Measurements from ENCODE around the gene PPM1D.
"Not testable (repeated sequence)": the region's sequence is repeated elsewhere in the genome, so short reads cannot be mapped to it uniquely, and the experiment has no call there.

PPM1D gene

DNA sequence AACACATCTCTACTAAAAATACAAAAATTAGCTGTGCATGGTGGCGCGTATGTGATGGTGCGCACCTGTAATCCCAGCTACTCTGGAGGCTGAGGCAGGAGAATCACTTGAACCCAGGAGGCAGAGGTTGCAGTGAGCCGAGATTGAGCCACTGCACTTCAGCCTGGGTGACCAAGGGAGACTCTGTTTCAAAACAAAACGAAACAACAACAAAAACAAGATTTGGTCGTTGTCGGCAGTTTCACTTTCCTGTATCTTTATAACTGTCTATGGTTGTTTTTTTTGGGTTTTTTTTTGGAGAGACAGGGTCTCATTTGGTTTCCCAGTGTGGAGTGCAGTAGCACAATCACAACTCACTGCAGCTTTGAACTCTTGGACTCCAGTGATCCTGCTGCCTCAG, 68.7 kb downstream of the PPM1D start:
- DNase-seq (ENCODE audit: low spot score), result not testable (repeated sequence)

DNA sequence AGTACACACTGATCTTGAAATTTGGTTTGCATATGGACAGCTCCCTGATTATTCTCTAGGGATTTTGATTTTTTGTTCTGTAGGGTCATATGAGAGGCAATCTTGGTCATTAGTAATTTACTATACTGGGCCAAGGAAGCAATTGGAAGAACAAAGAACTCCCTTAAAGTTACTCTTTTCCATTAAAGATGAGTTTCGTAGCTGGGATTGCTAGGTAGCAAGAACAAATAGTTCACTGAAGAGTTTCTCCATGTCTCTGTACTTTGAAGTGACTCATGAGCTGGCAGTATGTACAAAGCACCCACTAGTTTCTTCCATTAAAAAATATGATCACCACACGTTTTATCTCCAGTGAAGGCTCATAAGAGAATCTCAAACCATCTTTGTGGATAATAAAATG, 71.5 kb downstream of the PPM1D start:
- DNase-seq (ENCODE audit: low spot score), result no peak

DNA sequence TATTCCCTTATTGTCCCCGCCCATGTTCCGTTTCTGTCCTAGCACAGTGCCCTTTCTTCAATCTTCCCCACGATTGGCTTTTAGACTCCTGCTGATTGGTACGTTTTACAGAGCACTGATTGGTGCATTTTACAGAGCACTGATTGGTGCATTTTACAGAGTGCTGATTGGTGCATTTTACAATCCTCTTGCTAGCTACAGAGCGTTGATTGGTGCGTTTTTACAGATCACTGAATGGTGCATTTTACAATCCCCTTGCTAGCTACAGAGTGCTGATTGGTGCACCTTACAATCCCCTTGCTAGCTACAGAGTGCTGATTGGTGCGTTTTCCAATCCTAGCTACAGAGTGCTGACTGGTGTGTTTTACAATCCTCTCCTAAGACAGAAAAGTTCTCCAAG, 74.6 kb downstream of the PPM1D start:
- not testable (repeated sequence) for DNase-seq (ENCODE audit: low spot score)

DNA sequence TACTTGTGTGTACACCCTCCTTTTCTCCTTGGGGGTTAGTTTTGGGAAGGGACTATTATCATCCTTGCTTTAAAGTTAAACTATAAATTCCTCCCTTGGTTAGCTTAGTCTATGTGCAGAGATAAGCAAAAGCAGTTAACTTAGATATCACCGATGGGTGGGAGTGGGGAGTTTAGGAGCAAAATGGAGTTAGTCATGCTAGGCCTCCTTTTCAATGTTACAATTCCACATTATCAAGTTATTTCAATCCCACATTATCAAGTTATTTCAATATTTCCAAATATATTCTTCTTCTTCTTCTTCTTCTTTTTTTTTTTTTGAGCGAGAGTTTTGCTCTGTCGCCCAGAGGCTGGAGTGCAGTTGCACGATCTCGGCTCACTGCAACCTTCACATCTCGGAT, 76.0 kb downstream of the PPM1D start:
- DNase-seq (ENCODE audit: low spot score), result no peak

DNA sequence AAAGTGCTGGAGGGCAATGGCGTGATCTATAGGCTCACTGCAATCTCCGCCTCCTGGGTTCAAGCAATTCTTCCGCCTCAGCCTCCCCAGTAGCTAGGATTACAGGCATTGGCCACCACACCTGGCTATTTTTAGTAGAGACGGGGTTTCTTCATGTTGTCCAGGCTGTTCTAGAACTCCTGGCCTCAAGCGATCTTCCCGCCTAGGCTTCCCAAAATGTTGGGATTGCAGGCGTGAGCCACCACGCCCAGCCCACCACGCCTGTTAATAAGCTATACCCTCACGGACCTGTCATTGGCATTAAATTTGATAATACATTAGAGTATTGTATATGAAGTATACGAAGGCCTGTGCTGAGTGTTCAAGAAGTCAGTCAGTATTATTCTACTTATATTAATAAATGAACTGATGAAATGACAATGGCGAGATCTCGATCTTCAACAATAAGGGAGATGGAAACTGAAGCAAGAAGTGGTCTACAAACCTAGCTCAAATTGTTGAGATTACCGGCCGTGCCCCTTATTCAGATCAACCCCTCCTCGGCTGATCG, 76.8 kb downstream of the PPM1D start:
- no peak for DNase-seq (ENCODE audit: low spot score)

DNA sequence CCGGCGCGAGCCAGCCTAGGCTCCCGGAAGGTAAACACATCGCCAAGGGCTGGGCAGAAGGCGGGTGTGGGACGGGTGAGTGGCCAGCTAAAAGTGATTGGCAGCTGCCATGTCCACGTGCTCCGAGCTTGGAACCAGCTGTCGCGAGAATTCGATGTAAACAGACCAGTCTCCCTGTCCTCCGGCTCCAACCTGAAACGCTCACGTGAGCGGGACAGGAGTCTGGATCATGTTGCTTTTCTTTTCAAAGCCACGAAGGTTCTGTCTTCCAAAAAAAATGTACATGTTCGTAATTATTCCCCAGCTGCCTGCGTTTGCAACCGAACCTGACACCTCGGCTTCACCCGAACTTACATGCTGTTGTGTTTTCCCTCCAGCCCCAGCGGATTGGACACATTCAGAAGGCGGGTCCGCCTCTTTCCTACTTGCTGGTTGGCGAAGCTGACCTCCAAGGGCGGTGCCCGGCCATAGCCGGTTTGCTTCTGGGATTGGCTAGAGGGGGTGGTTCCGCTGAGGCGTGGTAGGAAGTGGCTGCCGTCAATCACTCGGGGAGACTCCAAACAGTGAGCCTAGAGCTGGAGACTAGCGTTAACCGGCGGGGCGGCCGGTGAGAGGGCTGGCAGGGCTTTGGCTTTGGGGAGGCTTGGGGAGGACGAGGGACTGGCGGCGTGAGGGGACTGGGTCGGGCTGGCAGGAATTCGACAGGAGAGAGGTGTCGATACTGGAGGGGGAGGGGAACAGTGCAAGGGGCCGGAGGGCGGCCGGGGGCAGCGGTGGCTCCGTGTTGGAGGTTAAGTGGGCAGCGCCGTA, 77.5 kb downstream of the PPM1D start, which contains the start of gene BCAS3:
Gene BCAS3 (plus strand): TSS at position 544 of the 810 bp plus-strand sequence.
- DNase-seq (ENCODE audit: low spot score), result peak; percentile 100

DNA sequence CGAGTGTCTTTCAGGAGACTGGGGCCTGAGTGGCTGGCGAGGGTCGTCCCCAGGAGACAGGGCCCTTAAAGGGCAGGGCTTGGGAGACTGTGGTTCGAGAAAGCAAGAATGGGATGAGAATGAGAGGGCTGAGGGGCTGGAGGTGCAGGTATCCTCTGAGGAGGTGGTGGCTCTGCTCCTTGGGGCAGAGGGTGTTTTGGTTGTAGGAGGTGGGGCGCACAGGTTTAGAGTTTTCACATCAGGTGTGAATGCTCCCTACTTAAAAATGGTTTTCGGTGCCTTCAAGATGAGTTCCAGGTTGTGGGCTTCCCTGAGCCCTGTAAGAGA, 78.1 kb downstream of the PPM1D start:
- DNase-seq (ENCODE audit: low spot score), result no peak

DNA sequence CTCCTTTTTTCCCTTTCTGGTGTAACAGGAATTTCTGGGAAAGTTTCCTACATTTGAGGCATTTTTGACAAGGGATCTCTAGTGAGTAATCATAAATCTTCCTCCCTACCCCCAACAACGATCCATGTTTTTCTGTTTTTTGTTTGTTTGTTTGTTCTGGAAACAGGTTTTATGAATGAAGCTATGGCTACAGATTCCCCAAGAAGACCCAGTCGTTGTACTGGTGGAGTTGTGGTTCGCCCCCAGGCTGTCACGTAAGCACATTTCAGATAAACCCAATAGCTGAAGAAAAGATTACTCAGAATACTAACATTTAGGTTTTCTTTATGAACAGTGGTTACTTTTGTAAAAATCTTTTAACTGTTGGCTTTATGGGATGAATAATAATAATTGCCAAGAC, 79.3 kb downstream of the PPM1D start:
- no peak for DNase-seq (ENCODE audit: low spot score)

DNA sequence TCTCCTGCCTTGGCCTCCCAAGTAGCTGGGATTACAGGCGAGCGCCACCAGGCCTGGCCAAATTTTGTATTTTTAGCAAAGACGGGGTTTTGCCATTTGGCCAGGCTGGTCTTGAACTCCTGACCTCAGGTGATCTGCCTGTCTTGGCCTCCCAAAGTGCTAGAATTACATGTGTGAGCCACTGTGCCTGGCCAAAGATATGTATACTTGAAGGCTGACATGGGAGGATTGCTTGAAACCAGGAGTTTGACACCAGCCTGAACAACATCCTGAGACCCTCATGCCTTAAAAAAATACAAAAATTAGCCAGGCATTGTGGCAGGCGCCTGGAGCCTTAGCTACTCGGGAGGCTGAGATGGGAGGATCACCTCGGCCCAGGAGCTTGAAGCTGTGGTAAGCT, 80.8 kb downstream of the PPM1D start:
- DNase-seq (ENCODE audit: low spot score), result no peak

DNA sequence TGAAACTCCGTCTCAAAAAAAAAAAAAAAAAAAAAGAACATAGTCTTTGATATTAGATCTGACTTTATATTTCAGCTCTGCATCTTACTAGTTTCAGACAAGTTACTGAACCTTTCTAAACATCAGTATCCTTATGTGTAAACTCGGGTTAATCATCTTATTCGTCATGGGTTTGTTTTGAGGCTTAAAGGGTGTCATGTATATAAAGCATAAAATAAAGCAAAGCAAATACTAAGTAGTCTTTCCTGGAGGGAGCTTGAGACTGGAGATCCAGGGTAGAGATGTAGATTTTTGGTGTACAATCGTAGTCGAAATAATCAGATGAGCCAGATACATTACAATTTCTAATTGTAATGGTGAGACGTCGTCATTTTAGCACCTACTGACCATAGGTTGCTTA, 85.4 kb downstream of the PPM1D start:
- no peak for DNase-seq (ENCODE audit: low spot score)

DNA sequence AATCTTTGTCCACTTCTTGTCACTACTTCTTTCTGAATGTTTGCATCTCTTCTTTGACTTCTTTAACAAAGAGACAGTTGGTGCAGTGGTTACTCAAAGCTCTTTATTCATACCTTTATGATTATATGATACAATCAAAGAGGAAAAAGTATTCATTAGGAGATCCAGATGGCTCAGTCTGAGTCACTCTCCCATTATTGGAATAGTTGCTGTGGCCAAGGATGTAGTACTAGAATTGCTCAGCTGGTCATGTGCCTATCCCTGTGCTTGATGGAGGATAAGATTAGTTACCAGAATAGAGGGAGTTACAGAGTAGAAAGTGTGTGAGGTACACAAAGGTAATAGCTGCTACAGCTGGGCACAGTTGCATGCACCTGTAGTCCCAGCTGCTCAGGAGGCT, 96.0 kb downstream of the PPM1D start:
- no peak for DNase-seq (ENCODE audit: low spot score)

DNA sequence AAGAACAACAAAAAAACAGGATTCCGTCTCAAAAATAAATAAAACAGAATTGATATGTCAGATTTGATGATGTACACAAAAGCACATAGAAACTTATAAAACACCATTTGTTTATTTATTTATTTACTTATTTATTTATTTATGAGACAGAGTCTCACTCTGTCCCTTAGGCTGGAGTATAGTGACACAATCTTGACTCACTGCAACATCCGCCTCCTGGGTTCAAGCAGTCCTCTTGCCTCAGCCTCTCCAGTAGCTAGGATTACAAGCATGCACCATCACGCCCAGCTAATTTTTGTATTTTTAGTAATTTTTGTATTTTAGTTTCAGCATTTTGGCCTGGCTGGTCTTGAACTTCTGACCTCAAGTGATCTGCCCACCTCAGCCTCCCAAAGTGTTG, 99.1 kb downstream of the PPM1D start:
- DNase-seq (ENCODE audit: low spot score), result no peak

DNA sequence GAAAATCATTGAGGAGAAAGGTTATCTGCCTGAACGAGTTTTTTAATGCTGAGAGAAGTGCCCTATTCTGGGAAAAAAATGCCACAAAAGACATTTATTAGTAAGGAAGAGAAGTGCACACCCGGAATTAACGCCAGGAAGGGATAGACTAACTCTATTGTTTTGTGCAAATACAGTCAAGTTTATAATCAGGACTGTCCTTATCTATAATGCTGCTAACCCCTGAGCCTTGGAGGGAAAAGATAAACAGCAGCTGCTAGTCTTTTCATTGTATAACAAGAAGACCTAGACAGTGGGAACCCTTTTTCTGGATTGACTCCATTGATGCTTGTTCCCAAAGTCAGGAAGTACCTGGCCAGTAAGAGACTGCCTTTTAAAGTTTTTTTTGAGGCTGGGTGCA, 104.2 kb downstream of the PPM1D start:
- DNase-seq (ENCODE audit: low spot score), result no peak

DNA sequence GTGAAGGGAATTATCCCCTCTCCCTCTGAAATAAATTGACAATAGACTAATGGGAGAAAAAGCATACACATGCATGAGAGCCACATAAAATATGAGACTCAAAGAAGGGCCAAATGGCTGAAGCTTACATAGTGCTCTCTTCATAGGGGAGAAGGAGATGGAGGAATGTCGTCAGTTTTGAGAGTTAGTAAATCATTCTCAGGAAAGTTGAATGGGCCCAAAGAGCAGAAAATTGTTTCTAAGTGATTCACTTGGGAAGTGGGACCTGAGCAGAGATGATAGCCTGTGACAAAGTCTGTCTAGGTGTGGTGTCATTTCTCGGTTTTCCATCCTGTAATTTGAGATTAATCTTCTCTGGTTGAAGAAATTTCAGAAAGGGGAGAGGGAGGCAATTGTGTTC, 112.7 kb downstream of the PPM1D start:
- DNase-seq (ENCODE audit: low spot score), result no peak

DNA sequence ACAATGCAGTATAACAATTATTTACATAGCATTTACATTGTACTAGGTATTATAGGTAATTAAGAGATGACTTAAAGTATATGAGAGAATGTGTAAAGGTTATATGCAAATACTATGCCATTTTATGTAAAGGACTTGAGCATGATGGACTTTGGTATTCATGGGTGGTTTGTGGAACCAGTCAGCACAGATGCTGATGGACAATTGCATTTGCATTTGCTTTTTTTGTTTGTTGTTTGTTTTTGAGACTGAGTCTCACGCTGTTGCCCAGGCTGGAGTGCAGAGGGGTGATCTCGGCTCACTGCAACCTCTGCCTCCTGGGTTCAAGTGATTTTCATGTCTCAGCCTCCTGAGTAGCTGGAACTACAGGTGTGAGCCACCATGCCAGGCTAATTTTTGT, 113.6 kb downstream of the PPM1D start:
- no peak for DNase-seq (ENCODE audit: low spot score)

Data from cerebellar cortex (tissue), 1 donor.